GM23248 (cell line): ENCODE measurements around the gene LRRFIP1. TPM values are rescaled to one million over a fixed set of nuclear protein-coding genes. Genes with fewer than 3 reads are reported as not detected.
A peak's percentile ranks its signal among the peaks of the same experiment; 100 is the strongest.

Experiments
- DNase-seq: peaks from one replicate; pipeline ENCODE4 v3.0.0-alpha.2; 2015
- H2AFZ ChIP-seq: fragments of 200-600 bp; sonication (generic); 2 replicates; pipeline ENCODE4 v1.6.1; 2016; ENCODE audit warnings: antibody characterized with exemption
- H3F3A ChIP-seq: fragments of 200-600 bp; sonication (generic); 2 replicates; pipeline ENCODE4 v1.6.1; 2016; ENCODE audit warnings: mild to moderate bottlenecking, antibody characterized with exemption, mixed run types; ENCODE audit not compliant: insufficient read depth
- H3K27ac ChIP-seq: fragments of 200-600 bp; sonication (generic); 2 replicates; pipeline ENCODE4 v1.5.1; 2016; ENCODE audit warnings: mild to moderate bottlenecking
- H3K27me3 ChIP-seq: fragments of 200-600 bp; sonication (generic); replicated peaks from 2 replicates; pipeline ENCODE4 v1.6.1; 2016; ENCODE audit warnings: mild to moderate bottlenecking; ENCODE audit not compliant: insufficient read depth
- H3K36me3 ChIP-seq: fragments of 200-600 bp; sonication (generic); 2 replicates; pipeline ENCODE4 v1.6.1; 2016; ENCODE audit warnings: low read depth, mild to moderate bottlenecking
- H3K4me1 ChIP-seq: fragments of 200-600 bp; sonication (generic); 2 replicates; pipeline ENCODE4 v1.6.1; 2016; ENCODE audit warnings: mild to moderate bottlenecking; ENCODE audit not compliant: insufficient read depth
- H3K4me2 ChIP-seq: fragments of 200-600 bp; sonication (generic); one replicate; pipeline ENCODE4 v1.6.1; 2016; ENCODE audit warnings: mild to moderate bottlenecking; ENCODE audit not compliant: unreplicated experiment
- H3K4me3 ChIP-seq: fragments of 200-600 bp; sonication (generic); 2 replicates; pipeline ENCODE4 v1.5.1; 2016; ENCODE audit warnings: mild to moderate bottlenecking
- H3K79me2 ChIP-seq: fragments of 200-600 bp; sonication (generic); 2 replicates; pipeline ENCODE4 v1.6.1; 2016; ENCODE audit warnings: mild to moderate bottlenecking; ENCODE audit not compliant: insufficient read depth
- H3K9ac ChIP-seq: fragments of 200-600 bp; sonication (generic); 2 replicates; pipeline ENCODE4 v1.6.1; 2016; ENCODE audit warnings: mild to moderate bottlenecking
- H3K9me2 ChIP-seq: fragments of 200-600 bp; sonication (generic); 2 replicates; pipeline ENCODE4 v1.6.1; 2016; ENCODE audit warnings: mixed run types, mild to moderate bottlenecking, moderate library complexity; ENCODE audit not compliant: insufficient read depth
- H3K9me3 ChIP-seq: fragments of 200-600 bp; sonication (generic); one replicate; pipeline ENCODE4 v1.6.1; 2017; ENCODE audit warnings: low read depth
- H4K20me1 ChIP-seq: fragments of 200-600 bp; sonication (generic); 2 replicates; pipeline ENCODE4 v1.6.0; 2016; ENCODE audit not compliant: insufficient read depth
- EZH2 ChIP-seq: fragments of 200-600 bp; sonication (generic); IDR thresholded peaks from 2 replicates; pipeline ENCODE4 v1.6.1; 2018; ENCODE audit warnings: antibody characterized with exemption, mild to moderate bottlenecking; ENCODE audit not compliant: insufficient read depth, poor library complexity, severe bottlenecking
- EZH2phosphoT487 ChIP-seq: fragments of 200-600 bp; sonication (generic); IDR thresholded peaks from 2 replicates; pipeline ENCODE4 v1.6.1; 2018; ENCODE audit warnings: antibody characterized with exemption, moderate library complexity, mild to moderate bottlenecking, low read depth; ENCODE audit not compliant: insufficient read depth
- WGBS, 2 experiments: methylation state at CpG; one replicate each; pipeline ENCODE4 v1.1.6; 2015 to 2017; ENCODE audit warnings: low lambda C conversion rate in 2 of 2, low coverage in 1 of 2; ENCODE audit errors: missing lambda C conversion rate in 2 of 2; 5-methylcytosine and 5-hydroxymethylcytosine counted together
- in situ Hi-C: fragments of 300-500 bp; cut with MboI; formaldehyde crosslinking; loops from 2 replicates; pipeline ENCODE4 v1.15.0; 2020
- polyA plus RNA-seq: library from polyadenylated mRNA; unstranded; fragments of >200 nt; fragmentation: Nextera tagmentation; extraction: Ambion mirVana; gene quantifications from 2 replicates; pipeline ENCODE4 v1.2.1, GENCODE V29; 2016
- total RNA-seq: library from RNA; depleted of rRNA; stranded (reverse); fragments of >200 nt; shearing (Covaris generic); gene quantifications from 2 replicates; pipeline ENCODE4 v1.2.3, GENCODE V29; 2014

Gene LRRFIP1
- total and polyA plus RNA-seq, 2 experiments from 2014 or later = 84.4 to 159 TPM

- Histone ChIP-seq H3K36me3 (no peaks in the 10 kb centered on the region), H3K27ac (peak overlapping the region; percentile 15; the same call in 1 of the 2 replicates), H4K20me1 (no peaks in the 10 kb centered on the region; the same call in 1 of the 2 replicates), H3K9me3 (no peaks in the 10 kb centered on the region), H3K27me3 (no peaks in the 10 kb centered on the region), H3F3A (peaks cover 53% of the 10 kb centered on the region), H3K4me1 (peaks cover 62% of the 10 kb centered on the region), H3K9ac (no peak overlapping the region), H3K79me2 (peaks cover 98% of the 10 kb centered on the region), H3K4me2 (no peak overlapping the region), H2AFZ (no peak overlapping the region), H3K4me3 (no peak overlapping the region), H3K9me2 (no peaks in the 10 kb centered on the region)
- no peak for TF ChIP-seq EZH2phosphoT487
- TF ChIP-seq EZH2 = no peak
- no peak for DNase-seq
- WGBS, 2 experiments = 88 to 89% methylated on average over 13 of the region's 13 CpGs
- in situ Hi-C loops = no loop called here
Measured at GRCh38 chr2:237697586-237698357, 70.4 kb downstream of the LRRFIP1 start.

GRCh38 chr2:237698358-237698694 is 70.9 kb downstream of the LRRFIP1 start:
- Histone ChIP-seq H4K20me1 (no peaks in the 10 kb centered on the region; the same call in 1 of the 2 replicates), H3K4me2 (no peak overlapping the region), H2AFZ (no peak overlapping the region), H3K36me3 (no peaks in the 10 kb centered on the region), H3K9ac (no peak overlapping the region), H3K4me1 (peaks cover 67% of the 10 kb centered on the region), H3K79me2 (peaks cover 98% of the 10 kb centered on the region), H3K4me3 (no peak overlapping the region), H3K9me3 (no peaks in the 10 kb centered on the region), H3K27ac (no peak overlapping the region), H3F3A (peaks cover 54% of the 10 kb centered on the region), H3K9me2 (no peaks in the 10 kb centered on the region), H3K27me3 (no peaks in the 10 kb centered on the region)
- 97 to 98% methylated on average over 5 of the region's 5 CpGs for WGBS, 2 experiments
- in situ Hi-C loops = no loop called here
- no peak for DNase-seq
- TF ChIP-seq EZH2 (no peak), EZH2phosphoT487 (no peak)

- Histone ChIP-seq H3F3A (peaks cover 40% of the 10 kb centered on the region), H3K4me3 (no peak overlapping the region), H3K79me2 (peaks cover 98% of the 10 kb centered on the region), H3K4me2 (peak overlapping the region; percentile 2), H3K27ac (peak overlapping the region; percentile 84), H3K9me2 (no peaks in the 10 kb centered on the region), H3K36me3 (no peaks in the 10 kb centered on the region), H3K9me3 (no peaks in the 10 kb centered on the region), H2AFZ (no peak overlapping the region), H4K20me1 (no peaks in the 10 kb centered on the region; the same call in 1 of the 2 replicates), H3K27me3 (no peaks in the 10 kb centered on the region), H3K9ac (peak overlapping the region; percentile 34), H3K4me1 (peaks cover 67% of the 10 kb centered on the region)
- in situ Hi-C loops = no loop called here
- TF ChIP-seq EZH2 = no peak
- TF ChIP-seq EZH2phosphoT487 = no peak
- 87 to 88% methylated on average over 19 of the region's 19 CpGs for WGBS, 2 experiments
- no peak for DNase-seq
Measured at GRCh38 chr2:237699870-237700511, 72.6 kb downstream of the LRRFIP1 start.

GRCh38 chr2:237700512-237701032 is 73.2 kb downstream of the LRRFIP1 start:
- H3K4me2 ChIP-seq = peak overlapping the region; percentile 2
- in situ Hi-C loops = no loop called here
- H3K4me3 ChIP-seq = no peak overlapping the region
- H3F3A ChIP-seq = peaks cover 37% of the 10 kb centered on the region; the same call in 1 of the 2 replicates
- H3K4me1 ChIP-seq = peaks cover 62% of the 10 kb centered on the region
- TF ChIP-seq EZH2phosphoT487 (no peak), EZH2 (no peak)
- H3K27ac ChIP-seq = peak overlapping the region; percentile 84
- no peak overlapping the region for H2AFZ ChIP-seq
- peaks cover 100% of the 10 kb centered on the region for H3K79me2 ChIP-seq
- WGBS, 2 experiments = 55 to 56% methylated on average over 13 of the region's 13 CpGs
- no peaks in the 10 kb centered on the region for H3K9me3 ChIP-seq
- no peaks in the 10 kb centered on the region for H3K36me3 ChIP-seq
- H3K9me2 ChIP-seq = no peaks in the 10 kb centered on the region
- peak overlapping the region; percentile 34 for H3K9ac ChIP-seq
- H4K20me1 ChIP-seq = no peaks in the 10 kb centered on the region; the same call in 1 of the 2 replicates
- H3K27me3 ChIP-seq = no peaks in the 10 kb centered on the region
- peak; percentile 74 for DNase-seq
